Bronchial epithelial cell (primary cell): Measurements from ENCODE around the gene VPS29. TPM values are rescaled to one million over a fixed set of nuclear protein-coding genes. Genes with fewer than 3 reads are reported as not detected.
"Not testable (repeated sequence)": the region's sequence is repeated elsewhere in the genome, so short reads cannot be mapped to it uniquely, and the experiment has no call there.

ENCODE experiments used
- DNase-seq: peaks from one replicate; pipeline ENCODE4 v3.0.0-alpha.2; 2010; ENCODE audit warnings: low read depth
- FAIRE-seq: peaks from 2 replicates; lab custom pipeline; 2011; peaks lifted over from hg19 to GRCh38; lab: Jason Lieb, UNC
- H3K27me3 ChIP-seq: 2 replicates; pipeline ENCODE4 v1.5.1; 2011; ENCODE audit warnings: low read length; ENCODE audit not compliant: control insufficient read depth, insufficient read depth
- H3K36me3 ChIP-seq: 2 replicates; pipeline ENCODE4 v1.5.1; 2011; ENCODE audit warnings: low read length; ENCODE audit not compliant: control insufficient read depth, insufficient read depth
- H3K4me3 ChIP-seq: 2 replicates; pipeline ENCODE4 v1.5.1; 2011; ENCODE audit warnings: mild to moderate bottlenecking, low read depth, low read length, control low read depth
- total RNA-seq: library from RNA; depleted of rRNA; stranded (reverse); fragments of >200 nt; gene quantifications from 2 replicates; pipeline ENCODE4 v1.2.1, GENCODE V29; 2014
- TF ChIP-seq, protein P1 (sequence below): IDR thresholded peaks from 2 replicates; pipeline ENCODE4 v1.5.1; 2011; ENCODE audit warnings: mild to moderate bottlenecking, moderate library complexity, low read length, control low read depth, inconsistent platforms; ENCODE audit not compliant: insufficient read depth, severe bottlenecking

Gene VPS29
- total RNA-seq, 1 donor from 2014 or later: 55.3 TPM

DNA sequence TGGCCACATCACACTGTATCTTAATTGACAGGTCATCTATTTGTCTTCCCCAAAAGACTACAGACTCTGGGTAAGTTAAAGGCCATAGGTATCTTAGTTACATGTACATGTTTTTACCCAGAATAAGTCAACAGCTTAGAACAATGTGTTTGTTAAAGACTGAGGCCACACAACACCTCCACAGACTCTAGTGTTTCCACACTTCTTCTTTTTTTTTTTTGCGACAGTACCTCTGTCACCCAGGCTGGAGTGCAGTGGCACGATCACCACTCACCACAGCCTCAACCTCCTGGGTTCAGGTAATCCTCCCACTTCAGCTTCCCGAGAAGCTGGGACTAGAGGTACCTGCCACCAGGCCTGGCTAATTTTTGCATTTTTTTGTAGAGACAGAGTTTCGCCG lies 35.1 kb downstream of the VPS29 start:
- FAIRE-seq (no peak), DNase-seq (no peak)
- H3K27me3 ChIP-seq: no peaks in the 10 kb centered on the region
- H3K4me3 ChIP-seq: no peak overlapping the region
- TF ChIP-seq, protein P1, sequence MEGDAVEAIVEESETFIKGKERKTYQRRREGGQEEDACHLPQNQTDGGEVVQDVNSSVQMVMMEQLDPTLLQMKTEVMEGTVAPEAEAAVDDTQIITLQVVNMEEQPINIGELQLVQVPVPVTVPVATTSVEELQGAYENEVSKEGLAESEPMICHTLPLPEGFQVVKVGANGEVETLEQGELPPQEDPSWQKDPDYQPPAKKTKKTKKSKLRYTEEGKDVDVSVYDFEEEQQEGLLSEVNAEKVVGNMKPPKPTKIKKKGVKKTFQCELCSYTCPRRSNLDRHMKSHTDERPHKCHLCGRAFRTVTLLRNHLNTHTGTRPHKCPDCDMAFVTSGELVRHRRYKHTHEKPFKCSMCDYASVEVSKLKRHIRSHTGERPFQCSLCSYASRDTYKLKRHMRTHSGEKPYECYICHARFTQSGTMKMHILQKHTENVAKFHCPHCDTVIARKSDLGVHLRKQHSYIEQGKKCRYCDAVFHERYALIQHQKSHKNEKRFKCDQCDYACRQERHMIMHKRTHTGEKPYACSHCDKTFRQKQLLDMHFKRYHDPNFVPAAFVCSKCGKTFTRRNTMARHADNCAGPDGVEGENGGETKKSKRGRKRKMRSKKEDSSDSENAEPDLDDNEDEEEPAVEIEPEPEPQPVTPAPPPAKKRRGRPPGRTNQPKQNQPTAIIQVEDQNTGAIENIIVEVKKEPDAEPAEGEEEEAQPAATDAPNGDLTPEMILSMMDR: no peak
- peaks cover 2% of the 10 kb centered on the region for H3K36me3 ChIP-seq

DNA sequence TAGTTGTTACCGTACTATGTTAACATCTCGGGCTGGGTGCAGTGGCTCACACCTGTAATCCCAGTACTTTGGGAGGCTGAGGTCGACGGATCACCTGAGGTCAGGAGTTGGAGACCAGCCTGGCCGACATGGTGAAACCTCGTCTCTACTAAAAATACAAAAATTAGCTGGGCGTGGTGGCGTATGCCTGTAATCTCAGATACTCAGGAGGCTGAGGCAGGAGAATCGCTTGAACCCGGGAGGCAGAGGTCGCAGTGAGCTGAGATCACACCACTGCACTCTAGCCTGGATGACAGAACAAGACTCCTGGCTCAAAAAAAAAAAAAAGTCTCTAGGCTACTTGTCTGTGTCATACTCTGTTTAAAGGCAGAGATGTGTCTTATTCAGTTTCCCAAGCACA lies 36.1 kb downstream of the VPS29 start:
- not testable (repeated sequence) for FAIRE-seq, H3K27me3 ChIP-seq, DNase-seq, H3K36me3 ChIP-seq, H3K4me3 ChIP-seq

DNA sequence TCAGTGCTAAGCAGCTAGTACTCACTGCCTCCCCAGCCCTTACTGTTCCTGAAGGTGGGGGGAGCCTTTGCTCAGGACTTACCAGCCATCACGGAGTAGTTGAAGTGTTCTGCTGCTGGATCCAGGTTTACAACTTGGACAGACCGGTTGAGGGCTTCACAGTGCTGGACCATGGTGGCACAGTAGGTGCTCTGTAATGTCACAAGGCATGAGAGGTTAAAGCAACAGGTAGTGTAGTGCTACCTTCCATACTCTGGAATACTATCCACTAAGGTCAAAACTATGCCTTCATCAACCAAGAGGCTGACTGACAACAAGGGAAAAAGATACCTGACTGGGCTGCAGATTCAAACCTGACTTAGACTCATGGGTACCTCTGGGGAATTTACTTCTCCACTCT lies 36.9 kb downstream of the VPS29 start:
- Histone ChIP-seq H3K27me3 (no peaks in the 10 kb centered on the region), H3K4me3 (no peak overlapping the region), H3K36me3 (peaks cover 2% of the 10 kb centered on the region)
- FAIRE-seq (no peak), DNase-seq (no peak)
- TF ChIP-seq, protein P1: no peak

DNA sequence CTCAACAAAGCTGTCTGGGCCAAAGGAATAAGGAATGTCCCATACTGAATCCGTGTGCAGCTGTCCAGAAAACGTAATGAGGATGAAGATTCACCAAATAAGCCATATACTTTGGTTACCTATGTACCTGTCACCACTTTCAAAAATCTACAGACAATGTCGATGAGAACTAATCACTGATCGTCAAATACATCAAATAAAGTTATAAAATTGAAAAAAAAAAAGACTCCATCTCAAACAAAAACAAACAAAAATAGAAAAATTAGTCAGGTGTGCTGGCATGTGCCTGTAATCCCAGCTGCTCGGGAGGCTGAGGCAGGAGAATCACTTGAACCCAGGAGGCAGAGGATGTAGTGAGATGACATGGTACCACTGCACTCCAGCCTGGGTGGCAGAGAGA lies 40.7 kb downstream of the VPS29 start:
- DNase-seq, FAIRE-seq, H3K4me3 ChIP-seq, H3K36me3 ChIP-seq, H3K27me3 ChIP-seq: not testable (repeated sequence)

DNA sequence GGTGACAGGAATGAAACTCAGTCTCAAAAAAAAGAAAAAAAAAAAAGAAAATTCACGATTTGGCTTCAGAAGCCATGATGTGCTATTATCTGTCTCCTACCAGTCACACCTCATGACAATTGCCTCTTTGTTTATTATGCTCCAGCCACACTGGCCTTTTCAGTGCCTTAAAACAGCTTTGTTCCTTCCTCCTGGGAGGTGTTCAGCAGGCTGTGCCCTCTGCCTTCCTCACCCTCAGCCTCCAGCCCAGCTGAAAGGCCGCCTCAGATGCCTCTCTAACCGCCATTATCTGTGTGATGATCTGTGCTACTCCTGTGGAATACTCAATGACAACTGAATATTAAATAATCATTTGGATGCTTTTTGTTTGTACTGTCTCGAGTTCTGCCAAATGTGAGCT lies 43.2 kb downstream of the VPS29 start:
- Histone ChIP-seq H3K36me3 (peaks cover 2% of the 10 kb centered on the region), H3K27me3 (no peaks in the 10 kb centered on the region), H3K4me3 (no peak overlapping the region)
- TF ChIP-seq, protein P1: no peak
- FAIRE-seq (no peak), DNase-seq (no peak)

DNA sequence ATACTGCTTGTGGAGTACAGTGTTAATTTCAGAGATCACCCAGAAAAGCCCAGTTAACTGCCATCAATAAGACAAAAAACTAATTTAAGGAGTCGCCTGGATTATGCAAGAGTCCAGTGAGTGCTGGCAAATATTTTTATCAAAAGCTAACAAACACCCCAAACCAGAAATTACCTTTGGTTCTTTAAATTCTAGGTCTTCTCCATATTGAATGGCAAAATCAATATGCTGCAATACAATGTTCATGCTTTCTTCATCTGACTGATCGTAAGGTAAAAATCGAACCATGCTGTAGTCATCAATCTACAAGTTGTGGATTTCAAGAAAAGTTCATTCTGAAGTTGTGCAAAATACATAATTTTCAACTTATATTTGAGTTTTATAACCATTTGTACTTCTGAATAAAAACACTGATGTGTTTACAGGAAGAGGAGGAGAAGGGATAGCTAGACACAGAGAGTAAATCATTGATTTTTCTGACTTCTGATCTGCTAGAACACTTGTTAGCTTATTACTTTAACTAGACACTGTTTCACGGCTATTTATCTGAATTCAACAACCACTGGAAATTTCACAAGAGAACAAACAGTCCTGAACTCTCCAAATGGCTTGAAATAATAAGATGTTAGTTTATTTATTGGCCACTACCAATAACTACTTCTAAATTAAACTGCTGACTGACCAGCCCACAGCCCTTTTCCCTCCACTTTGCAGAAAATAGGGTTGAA lies 48.2 kb downstream of the VPS29 start:
- FAIRE-seq: no peak
- DNase-seq: no peak
- no peaks in the 10 kb centered on the region for H3K27me3 ChIP-seq
- TF ChIP-seq, protein P1: no peak
- H3K4me3 ChIP-seq: no peak overlapping the region
- peaks cover 2% of the 10 kb centered on the region for H3K36me3 ChIP-seq

DNA sequence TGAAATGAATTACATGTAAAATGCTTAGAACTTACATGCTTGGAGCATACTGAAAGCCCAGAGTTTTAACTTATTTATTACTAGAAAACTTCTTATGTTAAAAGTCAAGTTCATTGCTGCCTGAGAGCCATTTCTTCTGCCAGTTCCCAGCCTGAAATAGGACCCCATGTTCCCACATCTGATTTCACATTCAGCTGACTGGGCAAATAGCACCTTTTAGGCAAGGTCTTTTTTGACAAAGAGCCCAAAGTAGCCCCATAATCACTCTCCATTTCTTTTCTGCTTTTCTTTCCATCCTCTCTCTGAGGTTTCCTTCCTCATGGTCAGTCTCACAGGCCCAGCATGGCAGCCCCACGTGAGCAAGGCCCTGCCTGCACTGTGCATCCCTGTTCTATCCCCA lies 50.6 kb downstream of the VPS29 start:
- no peaks in the 10 kb centered on the region for H3K27me3 ChIP-seq

More for the DNA sequence above, 50.6 kb downstream of the VPS29 start:
- Histone ChIP-seq H3K4me3 (no peak overlapping the region), H3K36me3 (no peaks in the 10 kb centered on the region)
- FAIRE-seq: no peak
- no peak for DNase-seq
- TF ChIP-seq, protein P1: no peak
